HG03097 (cell line): ENCODE results near the gene C1QTNF9.
"Not testable (repeated sequence)": the region's sequence is repeated elsewhere in the genome, so short reads cannot be mapped to it uniquely, and the experiment has no call there.

Source experiments
- ATAC-seq: cut with Tn5 transposase; IDR thresholded peaks from one replicate; pipeline ENCODE4 v1.9.1; 2021; ENCODE audit not compliant: unreplicated experiment, low FRiP score

The C1QTNF9 gene

GRCh38 chr13:24309300-24309699, at the start of gene C1QTNF9:
C1QTNF9 (plus strand) TSS chr13:24309580; CDS start chr13:24316004, 6,424 bp downstream.
- ATAC-seq = not testable (repeated sequence)

- ATAC-seq = no peak
These were observed 47.8 kb upstream of the C1QTNF9 start for GRCh38 chr13:24261566-24261965.

GRCh38 chr13:24263632-24264031, 45.7 kb upstream of the C1QTNF9 start:
- ATAC-seq = no peak

- ATAC-seq = no peak
These were observed 44.4 kb upstream of the C1QTNF9 start for GRCh38 chr13:24264976-24265375.

GRCh38 chr13:24265453-24265852, 43.9 kb upstream of the C1QTNF9 start:
- ATAC-seq = no peak

GRCh38 chr13:24267274-24267673, 42.1 kb upstream of the C1QTNF9 start:
- no peak for ATAC-seq

GRCh38 chr13:24267801-24268200, 41.6 kb upstream of the C1QTNF9 start:
- no peak for ATAC-seq

GRCh38 chr13:24269821-24270220, 39.6 kb upstream of the C1QTNF9 start:
- ATAC-seq = no peak

- ATAC-seq = peak; percentile 37
These were observed 38.7 kb upstream of the C1QTNF9 start for GRCh38 chr13:24270639-24271141.

GRCh38 chr13:24271231-24271600, 38.2 kb upstream of the C1QTNF9 start:
- ATAC-seq = no peak

GRCh38 chr13:24271601-24272451, 37.6 kb upstream of the C1QTNF9 start:
- peak; percentile 37 for ATAC-seq

GRCh38 chr13:24272452-24273161, 36.8 kb upstream of the C1QTNF9 start:
- ATAC-seq = no peak

GRCh38 chr13:24273926-24274325, 35.5 kb upstream of the C1QTNF9 start:
- ATAC-seq = no peak

GRCh38 chr13:24274452-24275021, 34.8 kb upstream of the C1QTNF9 start:
- peak; percentile 43 for ATAC-seq

- no peak for ATAC-seq
These were observed 34.3 kb upstream of the C1QTNF9 start for GRCh38 chr13:24275041-24275440.

GRCh38 chr13:24276306-24276705, 33.1 kb upstream of the C1QTNF9 start:
- no peak for ATAC-seq

GRCh38 chr13:24276861-24277260, 32.5 kb upstream of the C1QTNF9 start:
- no peak for ATAC-seq

GRCh38 chr13:24277761-24278160, 31.6 kb upstream of the C1QTNF9 start:
- no peak for ATAC-seq

GRCh38 chr13:24279327-24280110, 29.9 kb upstream of the C1QTNF9 start:
- no peak for ATAC-seq

GRCh38 chr13:24280720-24281119, 28.7 kb upstream of the C1QTNF9 start:
- ATAC-seq = no peak
